ENCODE results near the gene DAB1. TPM values are rescaled to one million over a fixed set of nuclear protein-coding genes. Genes with fewer than 3 reads are reported as not detected.

The DAB1 gene
- polyA plus RNA-seq, 3 donors: not detected

GRCh38 chr1:57142999-57143398 lies 280.9 kb downstream of the DAB1 start:
- H3K27me3 Mint-ChIP-seq (ENCODE audit: low read depth in 3 of 3): no peaks in the 10 kb centered on the region
- Histone ChIP-seq H3K4me1 (ENCODE audit: control insufficient read depth in 1 of 2, insufficient read depth in 2 of 2, low read length in 2 of 2) (no peaks in the 10 kb centered on the region), H3K9me3 (replicated peaks in 1 of 2; ENCODE audit: control insufficient read depth in 1 of 2, insufficient read depth in 1 of 2, low read length in 2 of 2) (no peaks in the 10 kb centered on the region), H3K9ac (ENCODE audit: insufficient read depth, low read length, poor library complexity, severe bottlenecking) (no peak overlapping the region), H3K27ac (ENCODE audit: low read depth in 1 of 2, low read length in 2 of 2) (no peak overlapping the region), H4K20me1 (ENCODE audit: insufficient read depth, low read length) (no peaks in the 10 kb centered on the region), H3K4me2 (replicated peaks; ENCODE audit: extremely low read depth, low read length, poor library complexity, severe bottlenecking) (no peak overlapping the region), H2AFZ (ENCODE audit: insufficient read depth, low read depth, low read length, poor library complexity, severe bottlenecking) (no peak overlapping the region), H3K27me3 (ENCODE audit: control insufficient read depth in 2 of 2, insufficient read depth in 2 of 2, low read length in 2 of 2) (no peaks in the 10 kb centered on the region), H3K4me3 (replicated peaks in 1 of 3; ENCODE audit: low read depth in 2 of 3, low read length in 3 of 3) (no peak overlapping the region), H3K79me2 (ENCODE audit: insufficient read depth, low read length) (no peaks in the 10 kb centered on the region), H3K36me3 (replicated peaks in 1 of 2; ENCODE audit: control insufficient read depth in 1 of 2, insufficient read depth in 2 of 2, low read length in 2 of 2) (no peaks in the 10 kb centered on the region)
- no CpG with 5 or more reads among the region's 2 CpGs for WGBS (ENCODE audit: insufficient coverage)
- intact Hi-C loops (cut with micrococcal nuclease): no loop called here
- H3K4me3 Mint-ChIP-seq: no peak overlapping the region
- no peak for TF ChIP-seq CTCF (IDR thresholded peaks at IDR 0.05)
- H3K27ac Mint-ChIP-seq: no peak overlapping the region
- peaks cover 0 to 5% (median 2%) of the 10 kb centered on the region in 7 donors for H3K9me3 Mint-ChIP-seq
- H3K36me3 Mint-ChIP-seq: no peaks in the 10 kb centered on the region
- no peak for DNase-seq
- H3K4me1 Mint-ChIP-seq: no peaks in the 10 kb centered on the region

- no peak overlapping the region for H2AFZ ChIP-seq (ENCODE audit: insufficient read depth, low read depth, low read length, poor library complexity, severe bottlenecking)
- H3K9me3 Mint-ChIP-seq: peaks cover 0 to 5% (median 2%) of the 10 kb centered on the region in 7 donors
- H3K4me3 Mint-ChIP-seq: no peak overlapping the region
- H3K27ac ChIP-seq (ENCODE audit: low read depth in 1 of 2, low read length in 2 of 2): no peak overlapping the region
- no peaks in the 10 kb centered on the region for H3K36me3 Mint-ChIP-seq
- H3K27me3 Mint-ChIP-seq (ENCODE audit: low read depth in 3 of 3): no peaks in the 10 kb centered on the region
- no CpG with 5 or more reads among the region's 2 CpGs for WGBS (ENCODE audit: insufficient coverage)
- H3K4me2 ChIP-seq (replicated peaks; ENCODE audit: extremely low read depth, low read length, poor library complexity, severe bottlenecking): no peak overlapping the region
- no peak for DNase-seq
- H3K9me3 ChIP-seq (replicated peaks in 1 of 2; ENCODE audit: control insufficient read depth in 1 of 2, insufficient read depth in 1 of 2, low read length in 2 of 2): no peaks in the 10 kb centered on the region
- H3K27ac Mint-ChIP-seq: no peak overlapping the region
- H3K4me1 Mint-ChIP-seq: no peaks in the 10 kb centered on the region
- H3K36me3 ChIP-seq (replicated peaks in 1 of 2; ENCODE audit: control insufficient read depth in 1 of 2, insufficient read depth in 2 of 2, low read length in 2 of 2): no peaks in the 10 kb centered on the region
- TF ChIP-seq CTCF (IDR thresholded peaks at IDR 0.05): no peak
- no peaks in the 10 kb centered on the region for H3K4me1 ChIP-seq (ENCODE audit: control insufficient read depth in 1 of 2, insufficient read depth in 2 of 2, low read length in 2 of 2)
- no peak overlapping the region for H3K9ac ChIP-seq (ENCODE audit: insufficient read depth, low read length, poor library complexity, severe bottlenecking)
- no peaks in the 10 kb centered on the region for H3K27me3 ChIP-seq (ENCODE audit: control insufficient read depth in 2 of 2, insufficient read depth in 2 of 2, low read length in 2 of 2)
- no peaks in the 10 kb centered on the region for H4K20me1 ChIP-seq (ENCODE audit: insufficient read depth, low read length)
- no peak overlapping the region for H3K4me3 ChIP-seq (replicated peaks in 1 of 3; ENCODE audit: low read depth in 2 of 3, low read length in 3 of 3)
- intact Hi-C loops (cut with micrococcal nuclease): no loop called here
- no peaks in the 10 kb centered on the region for H3K79me2 ChIP-seq (ENCODE audit: insufficient read depth, low read length)
These were observed 281.7 kb downstream of the DAB1 start for GRCh38 chr1:57142169-57142568.

Measured in CD14-positive monocyte (primary cell).